Measurements from ENCODE around the gene ZNF236.

The ZNF236 gene

GRCh38 chr18:77007251-77007650 is 184.9 kb downstream of the ZNF236 start:
- Histone ChIP-seq H3K4me1 (ENCODE audit: control insufficient read depth in 1 of 2, insufficient read depth in 1 of 2, low read depth in 1 of 2, low read length in 1 of 2) (peaks cover 38 to 46% of the 10 kb centered on the region in 2 experiments), H3K4me3 (ENCODE audit: low read depth in 1 of 2, low read length in 1 of 2) (peak overlapping the region in 1 of 2 experiments; percentile 14), H3K36me3 (peaks cover 55% of the 10 kb centered on the region), H3K27me3 (no peaks in the 10 kb centered on the region), H3K9me3 (no peaks in the 10 kb centered on the region), H3K27ac (peak overlapping the region; percentile 91)
- TF ChIP-seq CTCF (IDR thresholded peaks at IDR 0.05) = no peak

GRCh38 chr18:77008006-77008405 is 185.6 kb downstream of the ZNF236 start:
- TF ChIP-seq CTCF (IDR thresholded peaks at IDR 0.05) = no peak

GRCh38 chr18:77008576-77009315 is 186.4 kb downstream of the ZNF236 start:
- Histone ChIP-seq H3K9me3 (no peaks in the 10 kb centered on the region), H3K27ac (peak overlapping the region; percentile 91), H3K27me3 (no peaks in the 10 kb centered on the region), H3K4me3 (ENCODE audit: low read depth in 1 of 2, low read length in 1 of 2) (no peak overlapping the region), H3K36me3 (peaks cover 67% of the 10 kb centered on the region), H3K4me1 (ENCODE audit: control insufficient read depth in 1 of 2, insufficient read depth in 1 of 2, low read depth in 1 of 2, low read length in 1 of 2) (peaks cover 51 to 59% of the 10 kb centered on the region in 2 experiments)
- no peak for TF ChIP-seq CTCF (IDR thresholded peaks at IDR 0.05)

More at GRCh38 chr18:77008006-77008405, 185.6 kb downstream of the ZNF236 start:
- Histone ChIP-seq H3K4me1 (ENCODE audit: control insufficient read depth in 1 of 2, insufficient read depth in 1 of 2, low read depth in 1 of 2, low read length in 1 of 2) (peaks cover 45 to 54% of the 10 kb centered on the region in 2 experiments), H3K9me3 (no peaks in the 10 kb centered on the region), H3K27ac (peak overlapping the region; percentile 91), H3K36me3 (peaks cover 61% of the 10 kb centered on the region), H3K27me3 (no peaks in the 10 kb centered on the region), H3K4me3 (ENCODE audit: low read depth in 1 of 2, low read length in 1 of 2) (no peak overlapping the region)

- Histone ChIP-seq H3K9me3 (no peaks in the 10 kb centered on the region), H3K27me3 (no peaks in the 10 kb centered on the region), H3K4me3 (ENCODE audit: low read depth in 1 of 2, low read length in 1 of 2) (no peak overlapping the region), H3K27ac (peak overlapping the region; percentile 26), H3K4me1 (ENCODE audit: control insufficient read depth in 1 of 2, insufficient read depth in 1 of 2, low read depth in 1 of 2, low read length in 1 of 2) (peaks cover 51 to 59% of the 10 kb centered on the region in 2 experiments), H3K36me3 (peaks cover 76% of the 10 kb centered on the region)
- TF ChIP-seq CTCF (IDR thresholded peaks at IDR 0.05) = no peak
Measured at GRCh38 chr18:77009675-77010074, 187.3 kb downstream of the ZNF236 start.

GRCh38 chr18:77012120-77012519 is 189.8 kb downstream of the ZNF236 start:
- H3K4me1 ChIP-seq (ENCODE audit: control insufficient read depth in 1 of 2, insufficient read depth in 1 of 2, low read depth in 1 of 2, low read length in 1 of 2) = peaks cover 38 to 53% of the 10 kb centered on the region in 2 experiments
- peak overlapping the region; percentile 82 for H3K27ac ChIP-seq
- no peaks in the 10 kb centered on the region for H3K9me3 ChIP-seq
- peaks cover 92% of the 10 kb centered on the region for H3K36me3 ChIP-seq
- H3K4me3 ChIP-seq (ENCODE audit: low read depth in 1 of 2, low read length in 1 of 2) = no peak overlapping the region
- H3K27me3 ChIP-seq = no peaks in the 10 kb centered on the region
- no peak for TF ChIP-seq CTCF (IDR thresholded peaks at IDR 0.05)

Measured in neutrophil (primary cell).